H4 (cell line): ENCODE measurements around the gene TMEM187. TPM values are rescaled to one million over a fixed set of nuclear protein-coding genes. Genes with fewer than 3 reads are reported as not detected.
"Not testable (repeated sequence)": the region's sequence is repeated elsewhere in the genome, so short reads cannot be mapped to it uniquely, and the experiment has no call there.

Source experiments
- DNase-seq: peaks from one replicate; pipeline ENCODE4 v3.0.0-alpha.2; 2015; ENCODE audit warnings: low spot score
- total RNA-seq: library from RNA; depleted of rRNA; stranded (reverse); fragments of >200 nt; shearing (Covaris generic); gene quantifications from 2 replicates; pipeline ENCODE4 v1.2.3, GENCODE V29; 2014

TMEM187 gene
- total RNA-seq, 1 experiment from 2014 or later = 2.2 TPM

DNA sequence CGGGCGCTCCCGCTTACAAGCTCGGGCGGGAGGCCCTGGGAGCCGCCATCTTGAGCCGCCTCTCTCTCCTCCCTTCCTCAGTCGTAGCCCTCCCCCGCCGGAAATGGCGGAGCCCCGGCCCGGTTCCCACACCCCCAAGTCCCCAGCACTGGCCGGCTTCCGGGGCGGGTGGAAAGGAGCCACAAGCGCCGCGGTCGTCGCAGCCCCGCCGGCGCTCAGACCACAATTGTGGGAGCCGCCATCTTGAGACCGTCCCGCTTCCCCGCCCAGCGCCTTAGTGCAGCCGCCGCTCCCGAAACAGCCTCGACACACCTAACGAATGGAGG is 1.5 kb upstream of the TMEM187 start:
- DNase-seq = peak; percentile 71

DNA sequence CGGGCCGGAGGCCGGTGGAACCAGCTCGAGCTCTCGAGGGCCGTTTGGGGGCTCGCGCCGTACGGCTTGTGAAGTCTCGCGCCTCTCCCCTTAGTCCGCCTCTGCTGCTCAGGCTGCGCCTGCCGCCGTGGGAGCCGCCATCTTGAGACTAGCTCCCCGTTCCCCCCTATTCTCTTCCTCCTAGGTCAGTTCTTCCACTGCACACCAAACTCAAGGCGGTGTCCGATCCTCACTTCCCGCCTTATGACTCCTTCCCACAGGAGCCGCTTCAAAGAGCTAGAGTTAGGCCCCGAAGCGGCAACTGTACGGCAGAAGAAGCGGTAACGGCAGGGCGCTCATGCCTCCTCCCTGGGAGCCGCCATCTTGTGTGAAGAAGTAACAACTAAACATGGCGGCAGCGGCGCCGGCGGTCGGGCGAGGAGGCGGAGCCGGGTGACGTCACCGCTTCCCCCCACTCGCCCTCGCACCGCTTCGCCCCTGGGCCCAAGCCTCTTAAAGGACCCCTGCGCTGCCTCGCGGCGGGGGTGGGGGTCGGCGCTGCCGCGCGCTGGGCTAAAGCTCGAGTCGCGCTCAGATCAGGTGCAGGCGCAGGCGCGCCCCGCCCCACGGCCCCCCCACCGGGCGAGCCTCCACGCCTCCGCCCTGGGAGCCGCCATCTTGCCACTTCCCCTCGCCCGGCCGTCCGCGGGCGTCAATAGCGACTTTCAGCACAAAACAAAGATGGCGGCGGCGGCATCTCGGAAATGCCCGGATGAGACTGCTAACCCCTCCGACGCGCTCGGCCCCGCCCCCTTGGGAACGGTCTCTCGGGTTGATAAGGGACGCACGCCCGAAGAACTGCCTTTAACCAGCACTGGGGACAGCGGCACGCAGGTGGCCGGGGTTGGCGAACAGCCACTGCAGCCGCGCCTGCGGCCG is 845 bp upstream of the TMEM187 start, which contains the start of gene HCFC1:
HCFC1 (minus strand) TSS at position 369 of the 918 bp plus-strand sequence. CDS start 978 bp downstream, outside the sequence.
- DNase-seq = peak; percentile 81

DNA sequence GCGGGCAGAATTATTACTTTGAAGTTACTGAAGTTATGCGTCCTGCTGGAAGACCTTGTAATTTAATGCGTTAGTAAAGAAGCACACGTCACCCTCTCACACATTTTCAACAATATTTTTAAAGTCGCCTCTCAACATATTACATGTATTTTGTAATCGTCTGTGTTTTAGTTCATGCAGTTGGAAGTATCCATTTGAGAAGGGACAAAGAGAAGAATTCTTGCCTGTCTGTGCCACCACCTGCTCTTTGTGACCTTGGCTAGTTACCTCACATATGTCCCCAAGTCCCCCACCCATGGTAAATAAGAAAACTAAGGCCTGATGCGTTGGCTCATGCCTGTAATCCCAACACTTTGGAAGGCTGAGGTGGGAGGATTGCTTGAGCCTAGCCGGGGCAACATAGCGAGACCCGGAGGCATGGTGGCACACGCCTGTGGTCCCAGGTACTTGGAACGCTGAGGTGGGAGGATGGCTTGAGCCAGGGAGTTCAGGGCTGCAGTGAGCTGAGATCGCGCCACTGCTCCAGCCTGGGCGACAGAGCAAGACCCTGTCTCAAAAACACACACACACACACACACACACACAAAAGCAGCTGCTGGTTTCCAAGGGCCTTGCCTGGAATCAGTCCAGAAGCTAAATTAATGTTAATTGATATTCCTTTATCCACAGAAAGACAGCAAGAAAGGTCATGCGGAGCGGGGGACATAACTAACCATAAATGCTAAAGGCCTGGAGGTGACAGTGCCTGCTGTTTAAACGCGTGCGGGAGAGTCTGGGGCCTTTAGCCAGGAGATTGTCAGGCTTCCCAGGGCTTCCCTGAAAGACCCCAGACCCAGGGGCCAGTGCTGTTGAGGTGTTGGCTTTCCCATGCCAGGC is 811 bp downstream of the TMEM187 start:
- no peak for DNase-seq

DNA sequence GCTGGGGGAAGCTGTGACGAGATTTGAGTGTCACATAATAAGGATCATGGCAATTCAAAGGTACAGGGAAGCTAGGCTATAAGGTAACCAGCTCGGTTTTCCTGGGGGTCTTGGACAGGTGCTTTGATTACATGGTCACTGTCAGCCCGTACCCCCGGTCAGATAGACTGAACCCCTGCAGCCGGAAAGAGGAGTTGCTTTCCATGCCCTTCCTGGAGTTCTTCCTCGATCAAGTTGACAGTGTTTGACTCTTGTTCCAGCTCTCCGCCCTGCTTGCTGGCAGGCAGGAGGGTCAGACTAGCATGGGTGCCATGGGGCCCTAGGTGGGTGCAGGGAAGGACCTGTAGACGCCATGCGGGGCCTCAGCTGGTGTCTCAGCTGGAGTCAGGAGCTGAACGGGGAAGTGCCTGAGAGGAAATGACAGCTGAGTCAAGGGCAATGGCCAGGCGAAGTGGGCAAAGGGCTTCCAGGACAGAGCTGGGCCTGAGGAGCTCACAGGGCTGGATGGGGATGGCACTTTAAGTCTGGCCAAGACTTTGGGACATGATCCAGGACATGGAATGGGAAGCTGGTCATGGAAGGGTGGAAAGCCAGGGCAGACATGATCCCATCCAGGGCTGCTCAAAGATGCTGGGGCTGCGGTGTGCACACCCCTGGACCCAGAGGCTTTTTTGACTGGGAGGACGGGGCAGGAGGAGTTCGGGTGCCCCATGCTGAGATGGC is 1.6 kb downstream of the TMEM187 start:
- DNase-seq = no peak

DNA sequence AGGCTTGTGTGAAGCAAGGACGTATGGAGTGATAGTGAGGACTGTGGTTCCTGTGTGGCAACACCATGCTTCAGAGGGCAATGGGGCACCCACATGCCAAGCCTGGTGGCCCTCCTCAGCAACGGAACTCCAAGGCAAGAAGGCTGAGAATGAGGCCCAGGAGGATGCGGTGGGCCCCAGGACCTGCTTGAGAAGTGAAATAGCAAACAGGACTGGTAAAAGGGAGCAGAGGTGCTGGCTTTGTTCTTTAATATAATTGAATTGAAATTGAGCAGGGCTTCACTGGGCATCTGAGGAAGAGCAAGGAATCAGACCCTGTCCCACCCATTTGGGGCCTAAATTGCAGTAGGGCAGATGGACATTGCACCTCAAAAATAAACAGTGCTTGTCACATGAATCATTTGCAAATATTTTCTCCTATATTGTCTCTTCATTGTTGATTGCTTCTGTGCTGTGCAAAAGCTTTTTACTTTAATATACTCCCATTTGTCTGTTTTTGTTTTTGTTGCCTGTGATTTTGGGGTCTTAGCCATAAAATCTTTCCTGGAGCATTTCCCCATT is 2.3 kb downstream of the TMEM187 start:
- DNase-seq = no peak

DNA sequence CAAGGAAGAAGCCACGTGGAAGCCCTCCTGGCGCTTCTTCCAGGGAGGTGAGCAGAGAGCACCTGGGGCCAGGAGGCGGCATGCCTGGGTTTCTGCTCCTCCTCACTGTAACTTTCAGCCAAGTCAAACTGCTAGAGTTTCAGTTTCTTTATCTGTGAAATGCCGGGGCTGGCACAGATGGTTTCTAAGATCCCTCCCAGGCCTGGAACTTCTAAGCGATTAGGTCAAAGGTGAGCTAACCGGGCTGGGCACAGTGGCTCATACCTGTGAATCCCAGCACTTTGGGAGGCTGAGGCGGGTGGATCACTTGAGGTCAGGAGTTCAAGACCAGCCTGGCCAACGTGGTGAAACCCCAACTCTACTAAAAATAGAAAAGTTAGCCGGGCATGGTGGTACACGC is 7.8 kb downstream of the TMEM187 start:
- DNase-seq = not testable (repeated sequence)

DNA sequence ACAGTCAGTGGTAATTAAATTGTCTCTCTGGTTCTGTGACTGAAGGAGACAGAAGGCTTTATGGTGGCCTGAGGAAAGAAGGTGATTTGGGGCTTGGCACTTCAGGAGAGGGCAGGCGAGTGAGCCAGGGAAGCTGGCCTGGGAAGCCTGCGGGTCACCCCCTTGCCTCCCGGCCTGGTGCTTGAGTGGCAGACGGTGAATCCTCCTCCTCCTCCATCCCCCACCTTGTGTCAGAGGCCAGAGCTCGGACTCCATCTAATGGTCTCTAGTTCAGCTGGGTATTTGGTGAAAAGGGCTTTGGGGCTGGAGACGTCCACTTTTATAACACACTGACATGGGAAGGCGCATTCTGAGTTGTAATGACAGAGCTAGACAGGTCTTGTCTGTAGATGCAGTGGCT is 8.7 kb downstream of the TMEM187 start:
- no peak for DNase-seq

DNA sequence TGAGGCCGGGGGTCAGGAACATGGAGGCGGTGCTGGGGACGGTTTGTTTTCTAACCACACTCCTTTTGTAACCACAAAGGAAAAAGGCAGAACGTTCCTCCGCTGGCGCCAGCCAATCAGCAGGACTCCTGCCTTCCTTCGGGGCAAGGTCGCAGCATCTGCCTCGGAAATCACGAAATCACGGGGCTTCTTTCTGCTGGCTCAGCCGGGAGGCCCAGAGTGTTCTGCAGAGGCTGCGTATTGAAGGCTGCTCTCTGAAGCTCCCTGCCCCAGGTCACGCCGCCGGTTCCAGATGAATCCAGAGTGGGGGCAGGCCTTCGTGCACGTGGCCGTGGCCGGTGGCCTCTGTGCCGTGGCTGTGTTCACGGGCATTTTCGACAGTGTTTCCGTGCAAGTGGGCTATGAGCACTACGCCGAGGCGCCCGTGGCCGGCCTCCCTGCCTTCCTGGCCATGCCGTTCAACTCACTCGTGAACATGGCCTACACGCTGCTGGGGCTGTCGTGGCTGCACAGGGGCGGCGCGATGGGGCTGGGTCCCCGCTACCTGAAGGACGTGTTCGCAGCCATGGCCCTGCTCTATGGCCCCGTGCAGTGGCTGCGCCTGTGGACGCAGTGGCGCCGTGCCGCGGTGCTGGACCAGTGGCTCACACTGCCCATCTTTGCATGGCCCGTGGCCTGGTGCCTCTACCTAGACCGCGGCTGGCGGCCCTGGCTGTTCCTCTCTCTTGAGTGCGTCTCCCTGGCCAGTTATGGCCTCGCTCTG is 9.4 kb downstream of the TMEM187 start:
- no peak for DNase-seq

DNA sequence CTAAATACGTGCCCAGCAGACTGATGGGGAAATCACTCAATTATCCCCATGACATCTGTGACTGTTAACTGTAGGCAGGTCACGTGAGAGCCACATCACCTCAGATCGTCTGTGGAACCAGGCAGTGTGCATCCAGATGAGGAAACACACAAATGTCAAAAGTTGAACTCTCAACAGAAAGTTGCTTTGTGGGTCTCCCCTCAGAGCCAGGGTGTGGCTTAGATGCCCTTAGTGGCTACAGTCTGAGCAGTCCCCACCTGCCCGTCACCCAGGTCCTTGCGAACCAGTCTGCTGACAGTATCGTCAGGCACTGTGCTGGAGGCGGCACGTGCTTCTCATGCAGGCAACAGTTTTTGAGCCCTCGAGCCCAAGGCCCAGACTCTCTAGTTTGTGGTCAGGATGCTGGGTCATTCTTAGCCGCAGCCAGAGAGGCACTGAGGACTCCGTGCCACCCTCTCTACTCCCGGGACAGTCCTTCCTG is 10.8 kb downstream of the TMEM187 start:
- DNase-seq = no peak

DNA sequence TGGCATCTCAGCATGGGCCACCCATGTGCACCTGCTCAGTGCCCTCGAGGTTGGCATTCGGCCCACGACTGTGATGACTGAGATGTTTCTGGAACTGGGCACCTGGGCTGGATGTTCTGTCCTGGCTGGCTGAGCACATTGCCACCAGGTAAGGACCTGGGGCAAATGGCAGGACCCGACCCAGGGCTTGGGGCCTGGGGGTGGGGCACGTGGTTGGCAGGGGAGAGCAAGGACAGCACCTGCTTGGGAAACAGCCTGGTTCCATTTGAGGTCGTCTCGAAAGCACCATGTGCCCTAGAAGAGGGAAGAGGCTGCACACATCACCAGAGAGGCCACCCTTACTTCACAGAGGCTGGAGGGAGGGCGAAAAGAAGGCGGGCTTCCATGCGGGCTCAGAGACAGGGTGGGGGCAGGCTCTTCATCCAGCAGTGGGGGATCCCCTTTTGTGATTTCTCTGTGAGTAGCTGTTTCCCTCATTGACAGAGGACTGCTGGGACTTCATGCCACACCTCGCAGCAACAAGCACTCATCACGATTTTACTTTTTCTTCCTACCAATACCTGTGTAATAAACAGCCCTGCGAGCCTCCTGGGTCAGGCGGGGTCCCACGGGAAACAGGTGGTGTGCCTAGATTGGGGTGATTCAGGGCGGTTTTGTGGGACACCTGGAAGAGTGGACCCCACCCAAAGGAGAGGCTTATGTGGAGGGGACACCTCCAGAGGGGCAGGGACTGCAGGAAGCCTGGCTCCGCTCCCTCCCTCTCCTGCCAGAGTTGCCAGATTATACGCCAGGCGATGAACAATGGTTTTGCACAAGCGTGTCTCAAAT is 12.0 kb downstream of the TMEM187 start:
- no peak for DNase-seq

DNA sequence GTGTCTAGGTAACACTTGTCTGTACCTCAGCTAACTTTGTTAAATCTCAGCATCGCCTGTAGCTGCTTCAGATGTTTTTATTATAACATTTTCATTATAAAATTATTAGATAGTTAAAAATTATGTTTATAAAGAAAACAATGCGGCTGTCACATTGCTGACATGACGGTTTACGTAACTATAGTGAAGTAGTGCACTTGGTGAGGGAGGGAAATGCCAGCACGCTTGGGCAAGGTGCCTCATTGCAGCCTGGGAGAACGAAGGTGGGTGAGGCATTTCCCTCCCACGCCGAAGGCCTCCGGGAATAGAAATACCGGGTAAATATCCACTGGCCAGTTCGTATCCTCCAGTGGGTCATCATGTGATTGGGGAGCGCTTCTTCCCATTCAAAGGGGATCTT is 15.9 kb downstream of the TMEM187 start:
- DNase-seq = no peak

DNA sequence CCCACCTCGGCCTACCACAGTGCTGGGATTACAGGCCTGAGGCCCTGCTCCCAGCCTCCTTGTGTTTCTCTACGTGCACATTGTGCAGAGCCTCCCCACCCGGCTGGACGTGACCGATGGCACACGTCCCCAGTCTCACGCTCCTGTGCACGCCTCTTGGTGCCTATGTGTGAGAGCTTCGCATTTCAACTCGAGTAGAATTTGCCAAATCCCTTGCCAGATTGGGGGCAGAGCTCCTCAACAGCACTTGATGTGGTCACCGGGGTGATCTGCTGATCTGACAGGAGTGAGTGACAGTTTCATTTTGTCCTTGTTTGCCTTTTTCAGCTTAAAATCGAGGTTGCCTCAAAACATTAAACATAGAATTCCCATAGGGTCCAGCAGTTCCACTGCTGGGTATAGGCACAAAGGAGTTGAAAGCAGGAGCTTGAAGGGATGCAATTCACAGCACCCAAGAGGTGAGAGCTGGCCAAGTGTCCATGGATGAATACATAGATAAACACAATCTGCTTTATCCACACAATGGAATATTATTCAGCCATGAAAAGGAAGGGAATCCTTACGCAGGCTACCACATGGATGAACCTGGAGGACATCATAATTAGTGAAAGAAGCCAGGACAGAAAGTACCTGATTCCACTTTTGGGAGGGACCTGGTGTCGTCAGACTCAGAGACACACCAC is 17.6 kb downstream of the TMEM187 start:
- DNase-seq = no peak

DNA sequence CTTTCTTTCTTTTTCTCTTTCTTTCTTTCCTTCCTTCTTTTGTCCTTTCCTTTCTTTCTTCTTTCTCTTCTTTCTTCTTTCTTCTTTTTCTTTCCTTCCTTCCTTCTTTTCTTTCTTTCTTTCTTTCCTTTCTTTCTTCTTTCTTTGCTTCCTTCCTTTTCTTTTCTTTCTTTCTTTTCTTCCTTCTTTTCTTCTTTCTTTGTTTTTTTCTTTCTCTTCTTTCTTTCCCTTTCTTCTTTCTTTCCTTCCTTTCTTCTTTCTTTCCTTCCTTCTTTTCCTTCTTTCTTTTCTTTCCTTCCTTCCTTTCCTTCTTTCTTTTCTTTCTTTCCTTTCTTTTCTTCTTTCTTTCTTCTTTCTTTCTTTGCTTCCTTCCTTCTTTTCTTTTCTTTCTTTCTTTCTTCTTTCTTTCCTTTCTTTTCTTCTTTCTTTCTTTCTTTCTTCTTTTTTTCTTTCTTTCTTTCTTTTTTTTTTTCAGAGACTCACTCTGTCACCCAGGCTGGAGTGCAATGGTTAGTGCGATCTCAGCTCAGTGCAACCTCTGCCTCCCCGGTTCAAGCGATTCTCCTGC is 18.5 kb downstream of the TMEM187 start:
- no peak for DNase-seq

DNA sequence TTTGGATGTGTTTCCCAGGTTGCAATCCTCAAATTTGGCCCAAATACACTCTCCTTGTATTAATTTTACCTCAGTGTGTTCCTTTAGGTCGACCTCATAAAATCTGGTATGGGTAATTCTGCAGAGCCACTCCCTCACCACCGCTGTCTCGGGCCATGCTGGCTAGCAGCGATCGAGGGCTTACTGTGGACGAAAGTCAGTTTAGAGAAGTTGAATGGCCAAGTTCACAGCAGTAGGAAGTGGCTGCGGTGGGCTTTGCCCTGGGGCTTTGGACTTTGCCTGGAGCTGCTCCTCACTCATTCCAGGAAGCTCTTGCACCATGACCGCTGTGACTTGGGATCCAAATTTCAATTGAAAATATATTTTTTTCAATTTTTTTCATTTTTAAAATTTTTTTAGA is 19.6 kb downstream of the TMEM187 start:
- no peak for DNase-seq

DNA sequence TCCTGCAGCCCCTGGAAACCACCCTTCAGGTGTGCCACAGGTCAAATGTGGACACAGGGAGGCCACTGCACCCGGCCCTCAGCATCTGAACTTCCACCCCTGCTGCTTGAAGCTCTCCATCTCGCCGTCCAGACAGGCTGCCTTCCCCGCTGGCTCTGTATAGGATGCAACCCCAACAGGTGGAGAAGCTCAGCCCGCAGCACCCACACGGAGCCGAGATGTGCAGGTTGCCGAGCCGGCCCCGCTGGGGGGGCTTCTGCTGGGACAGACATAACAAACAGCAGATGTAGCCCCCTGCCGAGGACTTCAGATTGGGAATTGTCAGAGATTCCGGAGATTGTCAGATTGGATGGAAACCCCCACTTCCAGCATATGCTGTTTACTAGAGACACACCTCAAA is 20.5 kb downstream of the TMEM187 start:
- DNase-seq = no peak

DNA sequence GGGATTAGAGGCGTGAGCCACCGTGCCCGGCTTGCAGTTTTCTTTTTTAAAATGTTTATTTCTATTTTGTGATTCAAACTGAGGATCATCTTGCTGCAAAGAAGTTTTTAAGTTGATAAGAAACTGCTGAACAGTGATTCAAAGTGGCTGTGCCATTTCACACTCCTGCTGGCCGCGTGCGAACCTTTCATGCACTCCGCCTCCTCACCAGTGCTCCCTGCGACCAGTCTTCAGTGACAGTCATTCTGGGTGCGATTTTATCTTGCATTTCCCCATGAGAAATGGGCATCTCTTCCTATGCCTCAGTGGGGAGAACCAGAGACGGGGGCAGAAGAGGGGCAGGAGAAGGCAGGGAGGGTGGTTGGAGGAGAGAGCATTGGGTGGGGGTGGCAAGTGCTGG is 21.4 kb downstream of the TMEM187 start:
- DNase-seq = no peak

DNA sequence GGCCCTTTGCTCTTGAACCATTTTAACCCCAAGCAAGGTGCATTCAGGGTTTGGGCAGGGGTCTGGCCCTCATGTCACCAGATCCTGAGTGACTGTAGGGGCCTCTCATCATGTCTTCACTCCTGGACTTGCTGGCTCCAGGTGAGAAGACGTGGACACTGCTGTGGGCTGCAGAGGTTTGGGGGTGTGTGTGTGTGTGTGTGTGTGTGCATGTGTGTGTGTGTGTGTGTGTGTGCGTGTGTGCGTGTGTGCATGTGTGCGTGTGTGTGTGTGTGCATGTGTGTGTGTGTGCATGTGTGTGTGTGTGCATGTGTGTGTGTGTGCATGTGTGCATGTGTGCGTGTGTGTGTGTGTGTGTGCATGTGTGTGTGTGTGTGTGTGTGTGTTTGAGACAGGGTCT is 21.8 kb downstream of the TMEM187 start:
- DNase-seq = not testable (repeated sequence)

DNA sequence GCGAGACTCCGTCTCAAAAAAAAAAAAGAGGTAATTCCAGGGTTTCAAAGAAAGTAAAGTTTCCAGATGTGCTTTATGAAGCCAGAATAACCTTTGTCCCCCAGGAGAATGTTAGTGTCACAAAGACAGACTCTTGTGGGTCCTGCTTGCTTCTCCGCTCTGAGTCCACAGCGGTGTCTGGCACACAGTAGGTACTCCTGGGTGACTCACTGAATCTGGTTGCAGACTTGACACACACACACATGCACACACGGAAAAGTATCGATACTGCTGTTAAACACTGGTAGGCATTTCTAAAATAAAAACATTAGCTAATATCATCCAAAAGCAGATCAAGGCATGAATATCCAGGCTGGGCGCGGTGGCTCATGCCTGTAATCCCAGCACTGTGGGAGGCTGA is 22.9 kb downstream of the TMEM187 start:
- DNase-seq = no peak
